GM19043 (cell line): ENCODE measurements around the gene ST3GAL6.

ENCODE experiments used
- ATAC-seq: cut with Tn5 transposase; IDR thresholded peaks from one replicate; pipeline ENCODE4 v1.9.1; 2021; ENCODE audit warnings: low read depth; ENCODE audit not compliant: unreplicated experiment

The ST3GAL6 gene

DNA sequence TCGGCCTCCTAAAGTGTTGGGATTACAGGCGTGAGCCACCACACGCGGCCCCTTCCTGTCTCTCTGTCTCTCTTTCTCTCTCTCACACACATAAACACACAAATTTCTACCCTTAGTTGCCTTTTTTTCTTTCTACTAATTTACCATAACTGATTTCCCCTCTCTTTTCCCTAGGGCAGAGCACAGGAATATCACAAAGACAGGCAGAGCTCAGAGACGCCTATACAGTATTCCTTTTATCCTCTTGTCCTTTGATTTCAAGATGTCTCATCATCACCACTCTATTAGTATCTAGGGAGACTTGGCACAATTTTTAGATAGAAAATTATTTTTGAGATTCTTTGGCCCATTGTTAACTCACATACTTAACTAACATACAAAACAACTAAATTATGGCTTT, 25.8 kb upstream of the ST3GAL6 start:
- ATAC-seq, result no peak

DNA sequence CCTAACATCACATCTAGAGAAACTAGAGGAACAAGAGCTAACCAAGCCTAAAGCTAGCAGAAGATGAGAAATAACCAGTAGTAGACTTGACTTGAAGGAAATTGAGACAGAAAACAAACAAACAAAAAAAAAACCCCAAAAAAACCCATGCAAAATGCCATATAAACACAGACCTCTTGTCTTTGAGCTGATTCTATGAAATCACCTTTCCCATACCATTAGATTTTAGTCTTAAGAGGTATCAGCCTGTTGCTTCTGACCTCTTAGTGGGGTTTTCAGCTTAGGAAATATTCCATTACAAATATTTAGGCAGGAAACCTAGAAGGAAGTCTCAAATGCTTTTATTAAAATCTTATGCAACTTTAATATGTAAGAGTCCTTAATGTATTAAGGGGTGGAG, 23.9 kb upstream of the ST3GAL6 start:
- ATAC-seq, result no peak

DNA sequence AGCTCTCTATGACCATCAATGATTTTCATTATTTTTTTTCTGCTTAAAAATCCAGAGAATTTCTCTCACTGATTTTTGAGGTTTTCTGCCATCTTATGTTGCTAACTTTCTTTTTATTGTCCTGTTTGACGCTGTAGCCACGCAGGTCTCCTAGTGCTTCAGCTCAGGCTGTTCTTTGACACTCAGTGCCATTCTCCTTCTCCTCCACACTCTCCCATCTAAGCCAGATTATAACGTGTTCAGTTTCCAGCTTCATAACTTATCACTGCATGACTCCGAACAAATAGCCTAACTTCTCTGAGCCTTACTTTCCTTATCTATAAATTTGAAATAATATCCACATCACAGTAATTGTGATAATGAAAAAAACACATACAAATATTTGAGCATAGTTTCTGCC, 22.8 kb upstream of the ST3GAL6 start:
- no peak for ATAC-seq

DNA sequence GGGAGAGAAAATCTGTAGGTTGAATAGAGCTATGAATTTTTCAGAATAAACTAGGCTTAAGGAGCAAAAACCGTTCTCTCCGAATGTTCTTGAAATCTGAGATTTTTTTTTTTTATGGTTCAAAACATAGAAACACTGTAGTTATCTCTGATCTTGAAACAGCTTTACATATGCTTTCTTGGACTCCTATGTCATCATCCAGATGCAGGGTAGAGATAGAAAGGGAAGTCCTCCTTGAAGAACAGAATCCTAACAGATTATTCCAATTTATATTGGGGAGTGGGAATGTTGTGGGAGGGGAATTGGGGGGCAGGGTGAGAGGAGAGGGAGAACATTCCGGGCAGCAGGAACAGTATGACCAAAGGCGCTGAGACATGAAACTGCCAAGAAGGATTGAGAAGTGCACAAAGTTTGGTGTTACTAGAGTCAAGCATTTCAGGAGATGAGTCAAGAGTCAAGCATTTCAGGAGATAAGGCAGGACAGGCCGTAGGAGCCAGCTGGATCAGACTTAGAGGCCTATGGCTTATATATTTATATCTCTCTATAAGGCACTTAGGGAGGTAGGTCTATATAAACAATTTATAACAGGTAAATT, 21.9 kb upstream of the ST3GAL6 start:
- ATAC-seq, result no peak

DNA sequence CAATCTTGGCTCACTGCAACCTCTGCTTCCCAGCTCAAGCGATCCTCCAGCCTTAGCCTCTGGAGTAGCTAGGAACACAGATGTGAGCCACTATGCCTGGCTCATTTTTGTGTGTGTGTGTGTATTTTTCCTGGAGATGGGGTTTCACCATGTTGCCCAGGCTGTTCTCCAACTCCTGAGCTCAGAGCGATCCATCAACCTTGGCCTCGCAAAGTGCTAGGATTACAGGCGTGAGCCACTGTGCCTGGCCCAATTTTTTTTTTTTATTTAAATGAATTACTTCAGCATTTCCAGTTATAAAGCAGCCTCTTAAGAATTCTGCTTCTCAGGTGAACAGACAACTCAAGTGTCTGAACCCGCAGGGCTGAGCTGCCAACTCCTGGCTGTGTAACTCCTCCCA, 20.1 kb upstream of the ST3GAL6 start:
- ATAC-seq, result no peak

DNA sequence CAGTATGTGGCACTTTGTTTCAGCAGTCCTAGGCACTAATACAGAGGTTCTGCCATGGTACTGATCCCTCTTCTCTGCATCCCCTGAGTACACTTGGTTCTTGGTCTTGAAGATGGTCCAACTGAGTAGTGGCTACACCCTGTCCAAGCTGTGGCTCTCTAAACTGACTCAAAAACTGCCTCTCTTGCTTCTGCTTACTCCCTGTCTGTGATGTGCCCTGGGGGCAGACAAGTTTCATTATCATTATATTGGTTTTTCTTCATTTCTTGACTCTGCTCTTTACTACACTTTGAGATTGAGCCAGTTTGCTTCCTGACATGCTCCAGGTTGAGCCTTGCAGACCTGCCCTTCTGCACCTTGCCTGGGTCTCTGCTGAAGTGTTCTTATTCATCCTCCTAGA, 18.9 kb upstream of the ST3GAL6 start:
- ATAC-seq, result no peak

DNA sequence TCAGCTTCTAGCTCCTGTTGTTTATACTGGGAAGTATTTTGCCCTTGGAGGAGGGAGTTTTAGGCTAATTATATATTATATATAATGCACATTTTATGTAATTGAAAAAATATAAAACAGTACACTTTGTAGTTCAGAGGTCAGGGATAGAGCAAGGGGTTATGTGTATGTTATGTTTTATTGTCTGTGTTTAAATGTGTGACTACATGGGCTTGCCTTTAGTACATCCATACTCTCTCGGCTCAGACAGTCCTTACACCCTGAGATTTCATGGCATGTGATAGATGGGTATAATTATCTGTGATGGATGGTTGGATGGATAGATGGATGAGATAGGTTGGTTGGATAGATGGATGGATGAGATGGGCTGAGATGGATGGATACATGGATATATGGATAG, 17.4 kb upstream of the ST3GAL6 start:
- no peak for ATAC-seq

DNA sequence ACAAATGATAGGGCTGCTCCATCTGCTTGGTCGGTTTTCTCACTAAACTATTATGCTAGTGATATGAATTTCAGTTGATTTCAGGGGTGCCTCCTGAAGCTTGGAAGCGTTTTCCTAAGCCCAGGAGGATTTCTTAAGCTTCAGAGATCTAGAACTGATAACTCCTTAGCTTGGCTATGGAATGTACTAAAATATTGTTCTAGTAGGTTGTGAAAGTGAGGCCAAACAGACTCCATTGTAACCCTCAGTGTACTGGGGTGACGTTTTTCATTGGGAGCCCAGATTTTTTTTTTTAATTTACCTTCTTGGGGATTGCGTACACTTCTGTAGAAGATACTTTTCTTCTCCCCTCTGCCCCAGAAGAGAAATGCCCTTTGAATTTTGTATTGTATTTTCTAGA, 17.0 kb upstream of the ST3GAL6 start:
- no peak for ATAC-seq

DNA sequence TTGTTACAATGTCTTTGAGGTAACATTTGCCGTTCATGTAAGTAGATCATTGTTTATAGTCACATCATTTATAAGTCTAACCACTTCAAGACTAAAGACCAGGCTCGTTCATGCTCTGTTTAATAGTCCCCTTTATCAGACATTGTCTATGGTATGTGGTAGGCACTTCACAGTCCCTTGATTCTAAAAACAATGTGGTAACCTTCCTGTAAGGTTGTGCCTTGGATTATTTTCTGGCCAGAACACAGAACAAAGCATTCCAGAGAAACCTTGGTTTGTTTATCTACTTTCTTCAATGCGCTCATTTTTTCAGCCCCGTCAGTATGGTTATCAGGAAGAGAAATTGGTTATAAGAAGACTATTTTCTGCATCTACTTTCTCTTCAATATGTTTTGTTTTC, 16.3 kb upstream of the ST3GAL6 start:
- ATAC-seq, result no peak

DNA sequence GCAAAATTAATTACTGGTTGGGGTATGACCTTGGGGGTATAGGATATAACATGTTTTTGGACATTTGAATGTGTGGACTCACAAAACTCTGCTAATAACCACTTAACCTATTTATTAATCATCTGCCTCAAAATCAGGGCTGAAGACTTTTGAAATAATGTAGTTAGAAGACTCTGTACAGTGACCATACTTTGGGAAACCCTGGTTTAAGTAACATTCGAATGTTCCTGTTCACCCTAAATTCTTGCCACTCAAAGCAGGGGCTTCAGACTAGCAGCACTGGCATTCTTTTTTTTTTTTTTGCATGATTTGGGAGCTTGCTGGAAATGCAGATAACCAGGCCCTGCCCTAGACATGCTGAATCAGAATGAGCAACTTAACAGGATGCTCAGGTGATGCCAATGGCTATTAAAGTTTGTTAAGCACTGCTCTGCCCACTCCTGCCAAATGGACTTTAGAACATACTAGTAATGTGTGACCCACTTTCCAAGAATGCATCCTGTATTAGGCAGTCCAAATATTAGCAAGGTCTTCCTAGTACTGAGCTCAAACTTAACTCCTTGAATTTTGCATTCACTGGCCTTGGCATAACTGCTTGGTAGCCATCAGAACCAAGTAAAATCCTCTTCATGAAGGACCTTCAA, 12.7 kb upstream of the ST3GAL6 start:
- ATAC-seq, result no peak

DNA sequence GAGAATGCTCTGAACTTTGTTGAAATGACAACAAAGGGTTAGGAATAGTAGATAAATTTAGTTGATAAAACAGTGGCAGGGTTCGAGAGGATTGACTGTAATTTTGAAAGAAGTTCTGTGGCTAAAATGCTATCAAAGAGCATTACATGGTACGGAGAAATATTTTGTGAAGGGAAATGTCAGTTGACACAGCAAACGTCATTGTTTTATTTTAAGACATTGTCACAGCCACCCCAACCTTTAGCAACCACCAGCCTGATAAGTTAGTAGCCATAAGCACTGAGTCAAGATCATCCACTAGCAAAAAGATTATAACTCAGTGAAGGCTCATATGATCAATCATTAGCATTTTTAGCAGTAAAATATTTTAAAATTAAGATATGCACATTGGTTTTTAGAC, 8.7 kb upstream of the ST3GAL6 start:
- no peak for ATAC-seq

DNA sequence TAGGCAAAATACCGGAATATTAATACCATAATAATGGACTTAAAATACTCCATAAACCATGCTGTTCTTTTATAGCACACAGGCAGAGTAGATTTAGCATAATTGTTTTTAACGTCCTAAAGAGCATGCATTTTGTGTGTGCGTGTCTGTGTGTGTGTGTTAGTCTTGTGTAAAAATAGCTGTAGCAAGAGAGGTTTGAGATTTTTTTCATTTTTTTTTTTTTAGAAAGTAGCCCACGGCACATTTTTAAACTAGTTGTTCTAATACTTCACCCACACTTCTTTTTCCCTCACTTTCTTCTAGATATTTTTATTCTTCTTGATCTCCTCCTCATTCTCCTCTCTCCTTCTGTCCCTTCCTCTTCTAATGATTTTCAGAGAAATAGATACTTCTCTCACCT, 7.5 kb upstream of the ST3GAL6 start:
- no peak for ATAC-seq

DNA sequence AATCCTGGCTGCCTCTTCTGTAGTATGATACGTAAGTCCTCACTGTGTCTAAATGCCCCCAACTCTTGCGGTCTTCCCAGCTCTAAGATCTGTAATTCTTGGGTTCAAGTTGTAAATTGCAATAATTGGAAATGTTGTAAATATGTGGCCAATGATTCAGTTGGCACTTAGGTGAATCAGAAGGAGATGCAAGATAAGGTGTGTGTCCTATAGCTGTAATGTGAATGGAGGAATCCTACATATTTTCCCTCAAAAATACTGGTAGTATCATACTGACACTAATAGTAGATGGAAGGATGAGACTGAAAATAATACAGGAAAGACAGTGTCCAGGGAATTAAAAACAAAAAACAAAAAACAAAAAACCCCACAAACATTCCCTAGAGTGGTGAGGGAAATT, 3.5 kb upstream of the ST3GAL6 start:
- no peak for ATAC-seq

DNA sequence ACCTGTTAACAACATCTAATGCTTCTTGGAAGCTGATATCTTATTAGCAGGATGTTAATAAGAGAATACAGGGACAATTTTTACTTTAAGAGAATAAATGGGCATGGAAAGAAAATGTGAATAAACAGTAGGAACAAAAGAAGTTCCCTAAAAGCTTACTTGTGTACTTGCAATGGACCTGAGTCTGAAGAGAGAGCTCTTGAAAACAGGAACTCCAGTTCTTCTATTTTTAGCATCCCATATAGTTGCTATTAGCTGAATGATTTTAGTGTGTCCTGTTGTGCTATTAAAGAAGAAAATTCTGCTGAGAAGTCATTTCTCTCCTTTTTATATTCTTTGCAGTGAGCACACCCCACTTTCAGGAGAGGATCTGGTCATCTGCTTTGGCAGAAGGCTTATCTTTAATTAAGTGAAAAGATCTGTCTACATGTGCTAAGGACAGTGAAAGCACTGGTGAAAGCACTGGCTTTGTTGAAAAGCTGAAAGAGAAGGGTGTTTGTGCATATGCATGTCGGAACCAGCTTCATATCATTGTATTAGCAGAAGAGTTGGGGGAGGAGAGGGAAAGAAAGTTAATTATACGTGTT, 1.4 kb upstream of the ST3GAL6 start:
- ATAC-seq, result no peak

DNA sequence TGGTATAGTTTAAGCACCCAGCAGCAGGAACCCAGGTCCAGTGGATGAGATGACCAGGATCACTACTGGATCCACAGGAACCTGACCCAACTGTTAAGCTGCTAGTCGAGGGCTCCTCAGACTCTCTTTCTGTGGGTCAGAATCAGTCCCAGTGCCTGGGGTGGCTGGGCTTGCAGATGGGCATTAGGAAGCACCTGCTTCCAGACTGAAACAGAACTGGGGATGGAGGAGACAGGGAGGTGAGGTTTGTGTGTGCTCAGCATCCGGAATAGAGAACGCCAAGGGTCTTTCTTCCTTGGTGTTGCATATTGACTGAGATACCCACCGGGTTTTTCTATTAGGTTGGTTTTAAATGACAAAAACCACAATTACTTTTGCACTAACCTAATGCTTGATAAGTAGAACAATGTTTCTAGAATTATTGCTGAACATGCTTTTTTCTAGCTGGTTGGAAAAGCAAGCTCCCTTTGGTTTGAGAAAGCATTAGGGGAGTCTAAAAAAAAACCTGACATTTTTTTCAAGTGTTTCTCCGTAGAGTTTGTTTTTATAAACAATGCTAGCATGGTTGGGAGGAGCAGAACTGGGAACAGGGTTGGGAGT, 779 bp downstream of the ST3GAL6 start:
- no peak for ATAC-seq

DNA sequence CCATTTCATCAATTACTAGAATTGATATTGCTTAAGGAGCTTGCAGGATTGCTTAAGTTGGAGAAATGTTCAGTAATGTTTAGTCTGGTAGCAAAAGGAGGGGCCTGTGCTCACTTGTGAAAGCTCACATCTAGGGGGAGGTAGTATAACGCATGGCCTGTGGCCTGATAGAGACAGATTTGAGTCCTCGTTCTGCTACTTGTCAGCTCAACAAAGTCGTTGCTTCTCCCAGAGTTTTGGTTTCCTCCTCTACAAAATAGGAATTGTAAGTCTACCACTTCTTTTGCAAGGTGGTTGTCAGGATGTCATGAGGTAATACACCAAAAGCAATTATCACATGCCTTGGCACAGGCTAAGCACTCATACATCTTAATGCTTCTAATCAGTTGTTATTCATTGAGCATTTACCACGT, 1.3 kb downstream of the ST3GAL6 start:
- no peak for ATAC-seq

DNA sequence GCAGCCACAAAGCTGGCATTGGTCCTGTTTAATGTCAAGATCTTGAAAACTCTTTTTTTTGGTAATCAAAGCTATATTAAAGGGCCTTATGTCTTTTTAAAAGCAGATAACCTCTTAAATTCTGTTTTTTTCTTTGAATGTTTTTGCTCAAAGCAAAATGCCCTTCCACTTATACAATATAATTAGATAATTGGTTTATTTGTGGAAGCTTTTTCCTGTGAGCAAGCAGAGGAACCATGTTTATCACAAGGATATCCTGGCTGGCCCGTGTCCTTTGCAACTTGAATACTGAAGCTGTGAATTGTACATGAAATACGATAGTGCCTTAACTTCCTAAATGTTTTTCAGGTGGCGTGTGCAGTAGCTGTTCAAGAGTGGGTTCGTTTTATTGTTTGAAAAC, 2.6 kb downstream of the ST3GAL6 start:
- ATAC-seq, result no peak

DNA sequence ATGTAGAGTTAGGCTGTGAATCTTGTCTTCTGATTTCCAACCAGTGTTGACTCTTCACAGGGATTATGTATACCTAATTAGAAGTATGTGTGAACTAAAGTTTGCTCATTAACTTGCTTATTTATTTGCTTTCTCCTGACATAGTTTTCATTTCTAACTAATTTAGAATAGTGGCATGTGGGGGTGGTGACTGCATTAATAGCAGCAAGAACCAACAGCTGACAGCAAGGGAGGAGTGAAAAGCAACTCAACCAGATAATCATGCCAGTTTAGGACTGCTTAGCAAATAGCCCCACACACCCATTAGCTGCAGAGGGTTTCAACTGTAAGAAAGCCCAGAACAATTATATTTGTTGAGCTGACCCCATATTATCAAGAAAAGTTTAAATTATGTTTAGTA, 3.8 kb downstream of the ST3GAL6 start:
- ATAC-seq, result no peak

DNA sequence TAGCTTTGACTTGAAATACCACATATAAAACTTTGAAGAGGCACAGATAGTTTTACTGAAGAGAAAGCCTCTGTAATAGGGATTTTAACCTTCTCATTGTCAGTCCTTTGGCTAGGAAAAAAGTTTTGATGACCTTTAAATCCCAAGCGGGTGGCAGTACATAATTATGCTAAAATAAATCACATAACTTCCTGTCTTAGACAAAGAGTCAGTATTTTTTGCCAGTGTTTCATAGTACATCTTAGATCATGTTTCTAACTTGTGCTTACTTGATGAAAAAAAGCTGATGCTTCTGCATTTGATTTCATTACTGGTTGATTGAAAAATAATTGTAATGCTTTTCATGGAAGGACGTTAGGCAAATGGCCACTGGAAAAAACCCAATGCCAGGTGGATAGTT, 5.8 kb downstream of the ST3GAL6 start:
- ATAC-seq, result no peak

DNA sequence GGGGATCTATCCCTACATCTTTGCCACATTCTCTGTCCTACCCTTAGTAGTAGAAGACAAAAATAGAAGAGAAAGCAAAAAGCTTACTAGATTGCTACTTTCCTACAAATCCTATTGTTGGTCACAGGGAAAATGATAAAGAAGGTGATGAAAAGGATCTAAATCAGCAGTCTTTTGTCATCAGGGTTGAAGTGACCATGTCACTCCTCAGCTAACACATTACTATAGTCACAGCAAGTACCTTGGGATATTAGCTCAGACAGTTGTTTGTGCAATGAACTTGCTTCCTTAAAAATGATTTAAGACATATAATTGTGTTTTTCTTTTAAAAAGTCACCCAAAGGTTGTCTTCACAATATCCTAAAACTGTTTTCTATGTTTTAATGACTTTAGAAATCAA, 6.3 kb downstream of the ST3GAL6 start:
- no peak for ATAC-seq

DNA sequence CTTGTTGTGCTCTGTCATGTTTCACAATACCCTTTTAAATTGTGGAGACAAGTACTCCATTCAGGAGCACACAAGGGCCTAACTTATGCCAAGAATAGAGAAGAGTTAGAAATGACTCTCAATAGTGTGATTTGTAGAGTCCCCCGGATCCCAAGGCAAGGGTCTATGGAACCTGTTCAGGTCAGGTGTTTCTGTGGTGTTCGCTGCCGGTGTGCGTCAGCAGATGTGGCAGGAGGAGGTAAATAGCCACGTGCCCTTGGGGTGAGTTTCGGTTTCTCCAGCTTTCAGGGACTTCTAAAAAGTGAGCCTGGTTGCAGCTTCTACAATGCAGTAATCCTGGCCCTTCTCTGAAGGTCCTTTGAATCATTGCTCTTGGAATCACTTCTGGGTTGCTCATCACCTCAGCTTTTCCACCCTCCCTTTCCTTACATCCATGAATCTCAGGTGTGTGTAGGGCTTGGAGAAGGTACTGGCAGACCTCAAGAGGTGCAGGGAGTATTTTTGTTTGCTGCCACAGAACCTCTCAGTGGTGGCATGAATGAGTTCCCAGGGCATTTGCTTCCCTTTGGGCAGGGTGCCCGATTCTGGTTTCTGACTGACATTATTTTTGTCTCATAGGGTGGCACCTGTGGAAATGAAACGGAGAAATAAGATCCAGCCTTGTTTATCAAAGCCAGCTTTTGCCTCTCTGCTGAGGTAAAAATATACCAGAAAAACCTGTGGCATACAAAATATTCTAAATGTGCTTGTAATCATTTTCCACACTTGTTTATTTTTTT, 7.3 kb downstream of the ST3GAL6 start:
- no peak for ATAC-seq
